ENCODE data around the gene TXNRD2.

Gene TXNRD2

GRCh38 chr22:19885841-19886592, 55.6 kb downstream of the TXNRD2 start:
- TF ChIP-seq RAD21 (IDR thresholded peaks at IDR 0.05; ENCODE audit: low read depth): no peak
- no peak for TF ChIP-seq TEAD4 (IDR thresholded peaks at IDR 0.05)
- no peak for TF ChIP-seq YY1 (IDR thresholded peaks at IDR 0.05; ENCODE audit: low read depth)
- no peak for TF ChIP-seq NFIC (IDR thresholded peaks at IDR 0.05)
- no peak for TF ChIP-seq EGR1 (IDR thresholded peaks at IDR 0.05)

GRCh38 chr22:19884954-19885751, 56.5 kb downstream of the TXNRD2 start:
- TF ChIP-seq RAD21 (IDR thresholded peaks at IDR 0.05; ENCODE audit: low read depth) (no peak), REST (IDR thresholded peaks at IDR 0.05; ENCODE audit: low read depth) (no peak), EP300 (IDR thresholded peaks at IDR 0.05; ENCODE audit: borderline replicate concordance) (no peak), MAX (IDR thresholded peaks at IDR 0.05) (no peak), NFIC (IDR thresholded peaks at IDR 0.05) (no peak), CEBPB (IDR thresholded peaks at IDR 0.05) (no peak), YY1 (IDR thresholded peaks at IDR 0.05; ENCODE audit: low read depth) (no peak), EGR1 (IDR thresholded peaks at IDR 0.05) (no peak), FOXM1 (IDR thresholded peaks at IDR 0.05; ENCODE audit: borderline replicate concordance, low read depth) (no peak), CREB1 (IDR thresholded peaks at IDR 0.05; ENCODE audit: low read depth) (no peak), TAF1 (IDR thresholded peaks at IDR 0.05; ENCODE audit: low read depth) (no peak), USF1 (IDR thresholded peaks at IDR 0.05) (no peak), ZBTB7A (IDR thresholded peaks at IDR 0.05; ENCODE audit: low read depth) (no peak), TCF12 (IDR thresholded peaks at IDR 0.05; ENCODE audit: low read depth) (no peak), TEAD4 (IDR thresholded peaks at IDR 0.05) (no peak)

GRCh38 chr22:19884161-19884953, 57.3 kb downstream of the TXNRD2 start:
- no peak for TF ChIP-seq CEBPB (IDR thresholded peaks at IDR 0.05)
- TF ChIP-seq TCF12 (IDR thresholded peaks at IDR 0.05; ENCODE audit: low read depth): no peak
- TF ChIP-seq ZBTB7A (IDR thresholded peaks at IDR 0.05; ENCODE audit: low read depth): no peak
- no peak for TF ChIP-seq MAX (IDR thresholded peaks at IDR 0.05)
- TF ChIP-seq FOXM1 (IDR thresholded peaks at IDR 0.05; ENCODE audit: borderline replicate concordance, low read depth): no peak
- no peak for TF ChIP-seq TEAD4 (IDR thresholded peaks at IDR 0.05)
- no peak for TF ChIP-seq EGR1 (IDR thresholded peaks at IDR 0.05)
- no peak for TF ChIP-seq TAF1 (IDR thresholded peaks at IDR 0.05; ENCODE audit: low read depth)
- TF ChIP-seq NFIC (IDR thresholded peaks at IDR 0.05): no peak
- no peak for TF ChIP-seq YY1 (IDR thresholded peaks at IDR 0.05; ENCODE audit: low read depth)
- no peak for TF ChIP-seq USF1 (IDR thresholded peaks at IDR 0.05)

- TF ChIP-seq USF1 (IDR thresholded peaks at IDR 0.05): no peak
- no peak for TF ChIP-seq EGR1 (IDR thresholded peaks at IDR 0.05)
- no peak for TF ChIP-seq TEAD4 (IDR thresholded peaks at IDR 0.05)
- no peak for TF ChIP-seq YY1 (IDR thresholded peaks at IDR 0.05; ENCODE audit: low read depth)
- TF ChIP-seq RAD21 (IDR thresholded peaks at IDR 0.05; ENCODE audit: low read depth): no peak
- TF ChIP-seq EP300 (IDR thresholded peaks at IDR 0.05; ENCODE audit: borderline replicate concordance): no peak
- no peak for TF ChIP-seq NFIC (IDR thresholded peaks at IDR 0.05)
- TF ChIP-seq CEBPB (IDR thresholded peaks at IDR 0.05): no peak
- TF ChIP-seq FOXM1 (IDR thresholded peaks at IDR 0.05; ENCODE audit: borderline replicate concordance, low read depth): no peak
- no peak for TF ChIP-seq MAX (IDR thresholded peaks at IDR 0.05)
- TF ChIP-seq CREB1 (IDR thresholded peaks at IDR 0.05; ENCODE audit: low read depth): no peak
- no peak for TF ChIP-seq TAF1 (IDR thresholded peaks at IDR 0.05; ENCODE audit: low read depth)
- TF ChIP-seq ZBTB7A (IDR thresholded peaks at IDR 0.05; ENCODE audit: low read depth): no peak
- TF ChIP-seq TCF12 (IDR thresholded peaks at IDR 0.05; ENCODE audit: low read depth): no peak
- no peak for TF ChIP-seq REST (IDR thresholded peaks at IDR 0.05; ENCODE audit: low read depth)
Measured at GRCh38 chr22:19882446-19883381, 58.9 kb downstream of the TXNRD2 start.

Data from Ishikawa (cell line).